ENCODE measurements around the gene TNFRSF21. TPM values are rescaled to one million over a fixed set of nuclear protein-coding genes. Genes with fewer than 3 reads are reported as not detected.

Gene TNFRSF21
- polyA plus RNA-seq, 1 donor from 2014 or later: 13.0 TPM

GRCh38 chr6:47221565-47221964, 88.1 kb downstream of the TNFRSF21 start:
- no peak overlapping the region for H3K4me2 ChIP-seq (ENCODE audit: low read length)

DNA sequence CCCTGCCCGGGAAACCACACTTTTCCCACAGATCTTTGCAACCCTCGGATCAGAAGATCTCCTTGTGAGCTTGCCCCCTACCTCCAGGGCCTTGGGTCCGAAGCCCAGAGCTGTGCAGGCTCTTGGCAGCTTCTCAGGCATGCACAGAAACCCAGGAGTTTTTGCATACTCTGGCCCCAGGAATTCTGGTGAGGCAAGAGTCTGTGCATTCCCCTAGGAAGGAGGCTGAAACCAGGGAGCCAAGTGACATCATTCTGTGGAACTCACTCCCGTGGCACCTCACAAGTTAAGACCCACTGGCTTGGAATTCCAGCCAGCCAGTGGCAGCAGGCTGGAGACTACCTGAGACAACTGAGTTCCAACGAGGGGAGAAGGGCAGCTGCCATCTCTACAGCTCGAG, 100.1 kb downstream of the TNFRSF21 start:
- no peak overlapping the region for H3K9ac ChIP-seq (ENCODE audit: low read length)
- no peaks in the 10 kb centered on the region for H3K36me3 ChIP-seq (ENCODE audit: insufficient read depth, low read length)
- H3K9me3 ChIP-seq (ENCODE audit: low read length): no peaks in the 10 kb centered on the region
- no peaks in the 10 kb centered on the region for H3F3A ChIP-seq (ENCODE audit: insufficient read depth, low read length, poor library complexity, severe bottlenecking)
- H4K20me1 ChIP-seq (ENCODE audit: insufficient read depth): no peaks in the 10 kb centered on the region
- H3K4me3 ChIP-seq (ENCODE audit: low read length): no peak overlapping the region
- no peaks in the 10 kb centered on the region for H3K79me2 ChIP-seq (replicated peaks; ENCODE audit: insufficient read depth, low read length)
- no peak overlapping the region for H3K27ac ChIP-seq (ENCODE audit: low read length)
- H3K9me2 ChIP-seq (ENCODE audit: insufficient read depth, low read length): no peaks in the 10 kb centered on the region
- H3K27me3 ChIP-seq (ENCODE audit: insufficient read depth, low read depth, low read length): no peaks in the 10 kb centered on the region
- H2AFZ ChIP-seq (ENCODE audit: low read depth, low read length): no peak overlapping the region
- no peak overlapping the region for H3K4me2 ChIP-seq (ENCODE audit: low read length)
- TF ChIP-seq MXI1 (conservative IDR thresholded peaks at IDR 0.05; ENCODE audit: poor library complexity, severe bottlenecking) (no peak), RAD21 (conservative IDR thresholded peaks at IDR 0.05) (no peak), POLR2AphosphoS5 (IDR thresholded peaks at IDR 0.05) (no peak), EP300 (conservative IDR thresholded peaks at IDR 0.05; ENCODE audit: poor library complexity, severe bottlenecking) (no peak), TAF1 (IDR thresholded peaks at IDR 0.05; ENCODE audit: low read depth) (no peak), CTCF (IDR thresholded peaks at IDR 0.05; ENCODE audit: poor library complexity, severe bottlenecking) (no peak), REST (IDR thresholded peaks at IDR 0.05; ENCODE audit: borderline replicate concordance) (no peak)

More at GRCh38 chr6:47221565-47221964, 88.1 kb downstream of the TNFRSF21 start:
- no peaks in the 10 kb centered on the region for H3F3A ChIP-seq (ENCODE audit: insufficient read depth, low read length, poor library complexity, severe bottlenecking)
- no peaks in the 10 kb centered on the region for H3K9me3 ChIP-seq (ENCODE audit: low read length)
- no peak overlapping the region for H3K9ac ChIP-seq (ENCODE audit: low read length)
- H3K36me3 ChIP-seq (ENCODE audit: insufficient read depth, low read length): no peaks in the 10 kb centered on the region
- H2AFZ ChIP-seq (ENCODE audit: low read depth, low read length): no peak overlapping the region
- no peaks in the 10 kb centered on the region for H3K9me2 ChIP-seq (ENCODE audit: insufficient read depth, low read length)
- H3K4me3 ChIP-seq (ENCODE audit: low read length): no peak overlapping the region
- H3K27ac ChIP-seq (ENCODE audit: low read length): no peak overlapping the region
- H3K79me2 ChIP-seq (replicated peaks; ENCODE audit: insufficient read depth, low read length): no peaks in the 10 kb centered on the region
- no peaks in the 10 kb centered on the region for H4K20me1 ChIP-seq (ENCODE audit: insufficient read depth)
- no peaks in the 10 kb centered on the region for H3K27me3 ChIP-seq (ENCODE audit: insufficient read depth, low read depth, low read length)
- no peak for TF ChIP-seq MXI1 (conservative IDR thresholded peaks at IDR 0.05; ENCODE audit: poor library complexity, severe bottlenecking)
- no peak for TF ChIP-seq SMC3 (conservative IDR thresholded peaks at IDR 0.05; ENCODE audit: poor library complexity)
- TF ChIP-seq TAF1 (IDR thresholded peaks at IDR 0.05; ENCODE audit: low read depth): no peak
- no peak for TF ChIP-seq POLR2AphosphoS5 (IDR thresholded peaks at IDR 0.05)
- TF ChIP-seq EZH2 (IDR thresholded peaks at IDR 0.05; ENCODE audit: borderline replicate concordance, insufficient read depth, low read length, poor library complexity, severe bottlenecking): no peak
- no peak for TF ChIP-seq CTCF (IDR thresholded peaks at IDR 0.05; ENCODE audit: poor library complexity, severe bottlenecking)
- TF ChIP-seq REST (IDR thresholded peaks at IDR 0.05; ENCODE audit: borderline replicate concordance): no peak

Data from neural cell (in vitro differentiated cells).